Activated naive CD8-positive, alpha-beta T cell treated with anti-CD3 and anti-CD28 coated beads, Interleukin-2, amount 50 U/mL, for 24 hours (primary cell): ENCODE data around the gene PERCC1.
"Not testable (repeated sequence)": the region's sequence is repeated elsewhere in the genome, so short reads cannot be mapped to it uniquely, and the experiment has no call there.

Experiments
- ATAC-seq: fragments of 150-1000 bp; cut with Tn5 transposase; one replicate; pipeline ENCODE4 v1.10.0; 2021
- DNase-seq: peaks from one replicate; pipeline ENCODE4 v3.0.0; 2021
- H3K27ac Mint-ChIP-seq: one replicate; pipeline ENCODE4 v1.8.0; 2021; ENCODE audit warnings: mild to moderate bottlenecking, mixed read lengths
- H3K27me3 Mint-ChIP-seq: one replicate; pipeline ENCODE4 v1.8.0; 2021; ENCODE audit warnings: mixed read lengths
- H3K36me3 Mint-ChIP-seq: one replicate; pipeline ENCODE4 v1.8.0; 2021; ENCODE audit warnings: low read depth, mixed read lengths
- H3K4me1 Mint-ChIP-seq: one replicate; pipeline ENCODE4 v1.8.0; 2021; ENCODE audit warnings: mixed read lengths
- H3K4me3 Mint-ChIP-seq: one replicate; pipeline ENCODE4 v1.8.0; 2021; ENCODE audit warnings: mild to moderate bottlenecking, moderate library complexity, mixed read lengths
- H3K9me3 Mint-ChIP-seq: one replicate; pipeline ENCODE4 v1.8.0; 2021; ENCODE audit warnings: mixed read lengths

PERCC1 gene

GRCh38 chr16:1435921-1436697 is 5.2 kb downstream of the PERCC1 start:
- no peak overlapping the region for H3K27ac Mint-ChIP-seq
- no peaks in the 10 kb centered on the region for H3K36me3 Mint-ChIP-seq
- H3K27me3 Mint-ChIP-seq, result no peaks in the 10 kb centered on the region
- no peak for DNase-seq
- no peaks in the 10 kb centered on the region for H3K4me1 Mint-ChIP-seq
- ATAC-seq, result no peak
- no peaks in the 10 kb centered on the region for H3K9me3 Mint-ChIP-seq
- no peak overlapping the region for H3K4me3 Mint-ChIP-seq

- DNase-seq (no peak), ATAC-seq (no peak)
- Mint-ChIP-seq H3K36me3 (no peaks in the 10 kb centered on the region), H3K27ac (no peak overlapping the region), H3K27me3 (no peaks in the 10 kb centered on the region), H3K9me3 (no peaks in the 10 kb centered on the region), H3K4me1 (no peaks in the 10 kb centered on the region), H3K4me3 (no peak overlapping the region)
Measured at GRCh38 chr16:1436731-1437355, 6.0 kb downstream of the PERCC1 start.

- DNase-seq, result no peak
- Mint-ChIP-seq H3K36me3 (no peaks in the 10 kb centered on the region), H3K27ac (no peak overlapping the region), H3K9me3 (no peaks in the 10 kb centered on the region), H3K4me3 (no peak overlapping the region), H3K27me3 (no peaks in the 10 kb centered on the region), H3K4me1 (no peaks in the 10 kb centered on the region)
- ATAC-seq, result no peak
Measured at GRCh38 chr16:1437606-1438005, 6.7 kb downstream of the PERCC1 start.

GRCh38 chr16:1438229-1439057 is 7.6 kb downstream of the PERCC1 start:
- Mint-ChIP-seq H3K27me3 (no peaks in the 10 kb centered on the region), H3K36me3 (no peaks in the 10 kb centered on the region)
- ATAC-seq, result no peak

GRCh38 chr16:1439058-1439698 is 8.3 kb downstream of the PERCC1 start:
- H3K27me3 Mint-ChIP-seq, result no peaks in the 10 kb centered on the region
- H3K9me3 Mint-ChIP-seq, result no peaks in the 10 kb centered on the region
- ATAC-seq (no peak), DNase-seq (no peak)
- H3K27ac Mint-ChIP-seq, result no peak overlapping the region
- no peaks in the 10 kb centered on the region for H3K4me1 Mint-ChIP-seq
- H3K4me3 Mint-ChIP-seq, result no peak overlapping the region
- H3K36me3 Mint-ChIP-seq, result no peaks in the 10 kb centered on the region

More at GRCh38 chr16:1438229-1439057, 7.6 kb downstream of the PERCC1 start:
- H3K4me1 Mint-ChIP-seq, result no peaks in the 10 kb centered on the region
- no peak for DNase-seq
- no peak overlapping the region for H3K4me3 Mint-ChIP-seq
- no peaks in the 10 kb centered on the region for H3K9me3 Mint-ChIP-seq
- no peak overlapping the region for H3K27ac Mint-ChIP-seq

- not testable (repeated sequence) for H3K9me3 Mint-ChIP-seq, H3K4me3 Mint-ChIP-seq
Measured at GRCh38 chr16:1439699-1440074, 8.8 kb downstream of the PERCC1 start.

GRCh38 chr16:1441391-1441829 is 10.5 kb downstream of the PERCC1 start:
- Mint-ChIP-seq H3K9me3 (no peaks in the 10 kb centered on the region), H3K4me1 (no peaks in the 10 kb centered on the region), H3K27me3 (no peaks in the 10 kb centered on the region), H3K4me3 (no peak overlapping the region), H3K36me3 (peaks cover 2% of the 10 kb centered on the region), H3K27ac (no peak overlapping the region)
- ATAC-seq (no peak), DNase-seq (no peak)

More at GRCh38 chr16:1439699-1440074, 8.8 kb downstream of the PERCC1 start:
- not testable (repeated sequence) for H3K27ac Mint-ChIP-seq, H3K4me1 Mint-ChIP-seq, H3K36me3 Mint-ChIP-seq, H3K27me3 Mint-ChIP-seq, DNase-seq, ATAC-seq

GRCh38 chr16:1442697-1443096 is 11.8 kb downstream of the PERCC1 start:
- DNase-seq, result no peak
- H3K36me3 Mint-ChIP-seq, result peaks cover 2% of the 10 kb centered on the region
- no peak overlapping the region for H3K4me3 Mint-ChIP-seq
- ATAC-seq, result no peak
- no peaks in the 10 kb centered on the region for H3K27me3 Mint-ChIP-seq
- no peak overlapping the region for H3K27ac Mint-ChIP-seq
- H3K4me1 Mint-ChIP-seq, result no peaks in the 10 kb centered on the region
- H3K9me3 Mint-ChIP-seq, result no peaks in the 10 kb centered on the region

- ATAC-seq (peak; percentile 6), DNase-seq (no peak)
- Mint-ChIP-seq H3K27me3 (no peaks in the 10 kb centered on the region), H3K36me3 (peaks cover 2% of the 10 kb centered on the region), H3K27ac (no peak overlapping the region), H3K4me1 (no peaks in the 10 kb centered on the region), H3K9me3 (no peaks in the 10 kb centered on the region), H3K4me3 (no peak overlapping the region)
Measured at GRCh38 chr16:1443403-1443973, 12.6 kb downstream of the PERCC1 start.

- no peaks in the 10 kb centered on the region for H3K9me3 Mint-ChIP-seq
- no peak within 1 kb of the TSS for H3K4me3 Mint-ChIP-seq
- H3K27ac Mint-ChIP-seq, result no peak within 1 kb of the TSS
- ATAC-seq (no peak), DNase-seq (no peak)
- no peaks in the 10 kb centered on the region for H3K27me3 Mint-ChIP-seq
- peaks cover 2% of the 10 kb centered on the region for H3K36me3 Mint-ChIP-seq
- H3K4me1 Mint-ChIP-seq, result no peaks in the 10 kb centered on the region
Measured at GRCh38 chr16:1443980-1444729, 13.3 kb downstream of the PERCC1 start, which contains the start of gene CCDC154. Gene CCDC154 (minus strand): TSS chr16:1444556. CDS start chr16:1444322, 234 bp downstream.

- H3K27me3 Mint-ChIP-seq, result no peaks in the 10 kb centered on the region
Measured at GRCh38 chr16:1444730-1445517, 14.0 kb downstream of the PERCC1 start.

GRCh38 chr16:1445518-1446203 is 14.8 kb downstream of the PERCC1 start:
- Mint-ChIP-seq H3K4me3 (no peak overlapping the region), H3K36me3 (peaks cover 2% of the 10 kb centered on the region), H3K4me1 (no peaks in the 10 kb centered on the region), H3K9me3 (no peaks in the 10 kb centered on the region), H3K27ac (no peak overlapping the region), H3K27me3 (no peaks in the 10 kb centered on the region)
- DNase-seq (no peak), ATAC-seq (no peak)

More at GRCh38 chr16:1444730-1445517, 14.0 kb downstream of the PERCC1 start:
- ATAC-seq, result no peak
- Mint-ChIP-seq H3K4me3 (no peak overlapping the region), H3K4me1 (no peaks in the 10 kb centered on the region), H3K27ac (no peak overlapping the region), H3K9me3 (no peaks in the 10 kb centered on the region), H3K36me3 (peaks cover 2% of the 10 kb centered on the region)
- DNase-seq, result no peak
